NT2/D1 (cell line): ENCODE results near the gene OPRL1.

ENCODE experiments used
- SUZ12 ChIP-seq: IDR thresholded peaks from 2 replicates; pipeline ENCODE4 v1.6.1; 2011; ENCODE audit not compliant: insufficient read length, insufficient read depth; ENCODE audit errors: extremely low read depth
- YY1 ChIP-seq: IDR thresholded peaks from 2 replicates; pipeline ENCODE4 v1.6.1; 2011; ENCODE audit not compliant: insufficient read length, insufficient read depth
- ZNF274 ChIP-seq: IDR thresholded peaks from 2 replicates; pipeline ENCODE4 v1.6.1; 2011; ENCODE audit warnings: mild to moderate bottlenecking, low read depth, low read length

DNA sequence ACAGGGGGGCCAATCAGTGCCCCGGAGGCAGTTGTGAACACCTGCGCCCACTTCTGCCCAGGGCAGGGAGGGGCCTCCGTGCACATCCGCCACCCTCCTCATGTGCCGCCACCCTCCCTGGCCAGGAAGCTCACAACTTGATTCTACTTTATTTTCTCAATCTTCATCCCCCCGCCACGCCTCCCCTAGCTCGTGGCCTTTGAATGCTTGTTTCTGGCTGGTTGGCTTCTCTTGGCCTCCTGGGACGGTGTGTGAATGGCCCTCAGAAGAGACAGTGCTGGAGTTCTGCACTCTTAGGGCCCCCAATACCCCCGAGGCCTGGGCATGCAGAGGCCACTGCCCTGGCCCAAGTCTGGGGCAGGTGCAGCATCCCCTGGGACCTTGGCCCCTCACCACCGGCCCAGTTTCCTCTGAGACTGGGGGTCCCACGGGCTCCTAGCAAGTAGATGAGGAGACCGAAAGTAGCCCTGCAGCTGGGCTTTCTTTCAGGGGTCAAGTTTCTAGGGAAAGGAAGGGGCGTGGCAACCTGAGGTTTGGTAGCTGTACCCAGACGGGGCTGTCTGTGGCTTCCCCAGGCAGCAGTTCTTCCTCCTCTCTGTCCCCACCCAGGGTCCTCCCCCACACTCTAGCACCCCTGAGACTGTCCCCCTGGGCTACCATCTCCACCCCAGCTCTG lies 1.9 kb upstream of the OPRL1 start:
- TF ChIP-seq SUZ12, result no peak
- TF ChIP-seq ZNF274, result no peak
- TF ChIP-seq YY1, result no peak
